ENCODE data around the gene RPL39L.

RPL39L gene

DNA sequence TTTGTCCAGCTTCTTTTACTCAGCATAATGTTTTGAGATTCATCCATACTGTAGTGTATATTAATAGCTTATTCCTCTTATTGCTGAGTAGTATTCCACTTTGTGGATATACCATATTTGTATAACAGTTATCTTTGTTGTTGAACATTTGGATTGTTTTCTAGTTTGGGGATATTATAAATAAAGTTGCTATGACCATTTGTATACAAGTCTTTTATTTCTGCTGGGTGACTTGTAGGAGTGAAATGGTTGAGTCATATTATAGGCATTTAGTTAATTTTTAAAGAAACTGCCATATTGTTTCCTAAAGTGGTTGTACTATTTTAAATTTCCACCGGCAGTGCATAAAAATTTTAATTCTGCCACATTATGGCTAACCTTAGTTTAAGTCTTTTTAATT lies 53.4 kb downstream of the RPL39L start:
- no peak for TF ChIP-seq ZBTB7A (IDR thresholded peaks at IDR 0.05; ENCODE audit: low read depth)
- no peak for TF ChIP-seq CEBPB (IDR thresholded peaks at IDR 0.05)
- TF ChIP-seq RAD21 (IDR thresholded peaks at IDR 0.05; ENCODE audit: low read depth) = no peak
- no peak for TF ChIP-seq CREB1 (IDR thresholded peaks at IDR 0.05; ENCODE audit: low read depth)
- TF ChIP-seq TEAD4 (IDR thresholded peaks at IDR 0.05) = no peak
- no peak for TF ChIP-seq TAF1 (IDR thresholded peaks at IDR 0.05; ENCODE audit: low read depth)
- TF ChIP-seq, protein P1, sequence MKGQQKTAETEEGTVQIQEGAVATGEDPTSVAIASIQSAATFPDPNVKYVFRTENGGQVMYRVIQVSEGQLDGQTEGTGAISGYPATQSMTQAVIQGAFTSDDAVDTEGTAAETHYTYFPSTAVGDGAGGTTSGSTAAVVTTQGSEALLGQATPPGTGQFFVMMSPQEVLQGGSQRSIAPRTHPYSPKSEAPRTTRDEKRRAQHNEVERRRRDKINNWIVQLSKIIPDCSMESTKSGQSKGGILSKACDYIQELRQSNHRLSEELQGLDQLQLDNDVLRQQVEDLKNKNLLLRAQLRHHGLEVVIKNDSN (IDR thresholded peaks at IDR 0.05) = no peak
- no peak for TF ChIP-seq EGR1 (IDR thresholded peaks at IDR 0.05)
- TF ChIP-seq, protein P2, sequence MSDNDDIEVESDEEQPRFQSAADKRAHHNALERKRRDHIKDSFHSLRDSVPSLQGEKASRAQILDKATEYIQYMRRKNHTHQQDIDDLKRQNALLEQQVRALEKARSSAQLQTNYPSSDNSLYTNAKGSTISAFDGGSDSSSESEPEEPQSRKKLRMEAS (IDR thresholded peaks at IDR 0.05) = no peak
- TF ChIP-seq YY1 (IDR thresholded peaks at IDR 0.05; ENCODE audit: low read depth) = no peak
- no peak for TF ChIP-seq NFIC (IDR thresholded peaks at IDR 0.05)
- no peak for TF ChIP-seq FOXM1 (IDR thresholded peaks at IDR 0.05; ENCODE audit: borderline replicate concordance, low read depth)
- TF ChIP-seq, protein P3, sequence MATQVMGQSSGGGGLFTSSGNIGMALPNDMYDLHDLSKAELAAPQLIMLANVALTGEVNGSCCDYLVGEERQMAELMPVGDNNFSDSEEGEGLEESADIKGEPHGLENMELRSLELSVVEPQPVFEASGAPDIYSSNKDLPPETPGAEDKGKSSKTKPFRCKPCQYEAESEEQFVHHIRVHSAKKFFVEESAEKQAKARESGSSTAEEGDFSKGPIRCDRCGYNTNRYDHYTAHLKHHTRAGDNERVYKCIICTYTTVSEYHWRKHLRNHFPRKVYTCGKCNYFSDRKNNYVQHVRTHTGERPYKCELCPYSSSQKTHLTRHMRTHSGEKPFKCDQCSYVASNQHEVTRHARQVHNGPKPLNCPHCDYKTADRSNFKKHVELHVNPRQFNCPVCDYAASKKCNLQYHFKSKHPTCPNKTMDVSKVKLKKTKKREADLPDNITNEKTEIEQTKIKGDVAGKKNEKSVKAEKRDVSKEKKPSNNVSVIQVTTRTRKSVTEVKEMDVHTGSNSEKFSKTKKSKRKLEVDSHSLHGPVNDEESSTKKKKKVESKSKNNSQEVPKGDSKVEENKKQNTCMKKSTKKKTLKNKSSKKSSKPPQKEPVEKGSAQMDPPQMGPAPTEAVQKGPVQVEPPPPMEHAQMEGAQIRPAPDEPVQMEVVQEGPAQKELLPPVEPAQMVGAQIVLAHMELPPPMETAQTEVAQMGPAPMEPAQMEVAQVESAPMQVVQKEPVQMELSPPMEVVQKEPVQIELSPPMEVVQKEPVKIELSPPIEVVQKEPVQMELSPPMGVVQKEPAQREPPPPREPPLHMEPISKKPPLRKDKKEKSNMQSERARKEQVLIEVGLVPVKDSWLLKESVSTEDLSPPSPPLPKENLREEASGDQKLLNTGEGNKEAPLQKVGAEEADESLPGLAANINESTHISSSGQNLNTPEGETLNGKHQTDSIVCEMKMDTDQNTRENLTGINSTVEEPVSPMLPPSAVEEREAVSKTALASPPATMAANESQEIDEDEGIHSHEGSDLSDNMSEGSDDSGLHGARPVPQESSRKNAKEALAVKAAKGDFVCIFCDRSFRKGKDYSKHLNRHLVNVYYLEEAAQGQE (IDR thresholded peaks at IDR 0.05; ENCODE audit: low read depth) = no peak
- no peak for TF ChIP-seq EP300 (IDR thresholded peaks at IDR 0.05; ENCODE audit: borderline replicate concordance)

DNA sequence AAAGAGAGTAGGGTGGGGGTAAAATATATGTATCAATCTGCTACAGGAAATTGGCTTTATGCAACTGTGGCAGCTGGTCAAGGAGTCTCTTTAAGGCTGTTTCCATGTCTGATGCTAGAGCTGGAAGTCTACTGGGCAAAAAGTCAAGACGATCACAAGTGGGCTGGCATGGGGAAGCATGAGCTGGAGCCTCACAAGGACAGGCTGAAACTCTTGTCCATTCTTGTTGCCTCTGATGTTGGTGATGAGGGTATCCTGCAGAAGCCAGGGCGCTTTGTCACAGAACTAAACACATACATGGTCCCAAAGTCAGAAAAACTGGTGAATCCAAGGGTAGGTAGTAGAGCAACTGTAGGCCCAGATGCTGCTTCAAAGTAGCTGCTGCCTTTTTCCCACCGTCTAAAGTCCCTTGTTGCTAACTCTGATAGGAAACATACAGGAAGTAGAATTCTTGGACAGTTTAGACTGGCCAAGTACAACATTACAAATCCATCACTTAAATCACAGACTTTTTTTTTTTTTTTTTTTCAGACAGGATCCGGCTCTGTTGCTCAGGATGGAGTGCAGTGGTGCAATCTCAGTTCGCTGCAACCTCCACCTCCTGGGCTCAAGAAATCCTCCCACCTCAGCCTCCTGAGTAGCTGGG lies 54.2 kb downstream of the RPL39L start:
- TF ChIP-seq ZBTB7A (IDR thresholded peaks at IDR 0.05; ENCODE audit: low read depth) (no peak), EGR1 (IDR thresholded peaks at IDR 0.05) (no peak), EP300 (IDR thresholded peaks at IDR 0.05; ENCODE audit: borderline replicate concordance) (no peak), TEAD4 (IDR thresholded peaks at IDR 0.05) (no peak), YY1 (IDR thresholded peaks at IDR 0.05; ENCODE audit: low read depth) (no peak), TCF12 (IDR thresholded peaks at IDR 0.05; ENCODE audit: low read depth) (no peak), NFIC (IDR thresholded peaks at IDR 0.05) (no peak), CEBPB (IDR thresholded peaks at IDR 0.05) (no peak), RAD21 (IDR thresholded peaks at IDR 0.05; ENCODE audit: low read depth) (no peak), FOXM1 (IDR thresholded peaks at IDR 0.05; ENCODE audit: borderline replicate concordance, low read depth) (no peak)
- TF ChIP-seq, protein P2 (IDR thresholded peaks at IDR 0.05) = no peak
- TF ChIP-seq, protein P1 (IDR thresholded peaks at IDR 0.05) = no peak

DNA sequence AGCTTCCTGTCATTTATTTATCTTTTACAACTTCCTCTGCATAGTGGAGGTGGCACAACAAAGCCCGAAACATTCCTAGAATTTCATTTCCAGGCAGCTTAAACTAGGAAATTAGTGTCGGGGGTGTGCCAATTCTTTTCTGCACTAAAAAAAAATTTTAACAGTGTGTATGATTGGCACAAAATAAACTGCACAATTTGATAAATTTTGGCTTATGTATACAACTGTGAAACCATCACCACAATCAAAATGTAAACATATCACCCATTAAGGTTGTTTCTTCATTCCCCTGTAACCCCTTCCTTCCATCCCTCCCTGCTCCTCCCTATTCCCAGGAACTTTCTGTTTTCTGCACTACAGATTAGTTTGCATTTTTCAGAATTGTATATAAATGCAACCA lies 54.7 kb downstream of the RPL39L start:
- TF ChIP-seq, protein P3 (IDR thresholded peaks at IDR 0.05; ENCODE audit: low read depth) = no peak
- TF ChIP-seq CEBPB (IDR thresholded peaks at IDR 0.05) (no peak), EGR1 (IDR thresholded peaks at IDR 0.05) (no peak), NFIC (IDR thresholded peaks at IDR 0.05) (no peak), TEAD4 (IDR thresholded peaks at IDR 0.05) (no peak), TCF12 (IDR thresholded peaks at IDR 0.05; ENCODE audit: low read depth) (no peak), RAD21 (IDR thresholded peaks at IDR 0.05; ENCODE audit: low read depth) (no peak)

DNA sequence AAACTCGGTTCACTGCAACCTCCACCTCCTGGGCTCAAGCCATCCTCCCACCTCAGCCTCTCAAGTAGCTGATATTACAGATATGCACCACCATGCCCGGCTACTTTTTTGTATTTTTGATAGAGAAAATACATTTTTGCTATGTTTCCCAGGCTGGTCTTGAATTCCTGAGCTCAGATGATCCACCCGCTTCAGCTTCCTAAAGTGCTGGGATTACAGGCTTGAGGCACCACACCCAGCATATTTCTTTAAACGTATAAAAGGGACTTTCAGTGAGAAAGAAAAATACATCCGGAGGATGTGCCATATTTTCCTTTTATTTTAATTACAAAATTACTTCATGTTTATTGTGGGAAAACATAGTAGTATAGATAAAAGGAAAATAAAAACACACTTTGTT lies 55.2 kb downstream of the RPL39L start:
- TF ChIP-seq CEBPB (IDR thresholded peaks at IDR 0.05) (no peak), YY1 (IDR thresholded peaks at IDR 0.05; ENCODE audit: low read depth) (no peak), TAF1 (IDR thresholded peaks at IDR 0.05; ENCODE audit: low read depth) (no peak), TEAD4 (IDR thresholded peaks at IDR 0.05) (no peak), CREB1 (IDR thresholded peaks at IDR 0.05; ENCODE audit: low read depth) (no peak), FOXM1 (IDR thresholded peaks at IDR 0.05; ENCODE audit: borderline replicate concordance, low read depth) (no peak)
- TF ChIP-seq, protein P3 (IDR thresholded peaks at IDR 0.05; ENCODE audit: low read depth) = no peak
